Gastroesophageal sphincter (tissue), 3 donors: Measurements from ENCODE around the gene ZNF69.

Experiments used
- EP300 ChIP-seq: sonication (generic); formaldehyde crosslinking; IDR thresholded peaks from one replicate; pipeline ENCODE4 v1.6.1; 2017; ENCODE audit warnings: antibody characterized with exemption, mild to moderate bottlenecking
- POLR2A ChIP-seq, 2 donors: fragments of 450-650 bp; IDR thresholded peaks; one replicate each; pipeline ENCODE4 v1.6.1; 2017; ENCODE audit warnings: antibody characterized with exemption in 2 of 2, mild to moderate bottlenecking in 2 of 2, moderate library complexity in 1 of 2
- POLR2AphosphoS5 ChIP-seq: sonication (generic); formaldehyde crosslinking; IDR thresholded peaks from one replicate; pipeline ENCODE4 v1.6.1; 2017; ENCODE audit warnings: antibody characterized with exemption
- TF ChIP-seq, protein P1 (sequence below), 4 experiments: fragments of 200-600 bp in 2 of 4; fragments of 450-650 bp in 2 of 4; sonication (generic) in 1 of 4; IDR thresholded peaks; one replicate each; pipeline ENCODE4 v1.5.1; 2017 to 2019; ENCODE audit warnings: antibody characterized with exemption in 4 of 4, mild to moderate bottlenecking in 2 of 4, moderate library complexity in 2 of 4

DNA sequence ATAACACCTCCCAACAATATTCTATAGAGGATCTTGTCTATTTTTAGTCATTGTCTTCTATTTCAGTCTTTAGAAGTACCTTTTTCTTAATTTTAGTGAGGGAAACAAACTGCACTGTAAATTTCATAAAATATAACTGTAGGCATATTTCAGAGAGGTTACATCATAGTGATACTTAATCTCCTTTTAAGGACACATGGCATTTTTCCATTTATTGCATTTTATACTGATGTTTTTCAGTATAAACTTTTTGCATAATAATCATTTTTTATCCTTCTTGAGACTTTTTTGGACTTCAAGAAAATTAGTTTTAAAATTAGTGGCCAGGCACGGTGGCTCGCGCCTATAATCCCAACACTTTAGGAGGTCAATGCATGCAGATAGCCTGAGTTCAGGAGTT, 43.9 kb downstream of the ZNF69 start:
- no peak for TF ChIP-seq POLR2AphosphoS5
- TF ChIP-seq, protein P1, sequence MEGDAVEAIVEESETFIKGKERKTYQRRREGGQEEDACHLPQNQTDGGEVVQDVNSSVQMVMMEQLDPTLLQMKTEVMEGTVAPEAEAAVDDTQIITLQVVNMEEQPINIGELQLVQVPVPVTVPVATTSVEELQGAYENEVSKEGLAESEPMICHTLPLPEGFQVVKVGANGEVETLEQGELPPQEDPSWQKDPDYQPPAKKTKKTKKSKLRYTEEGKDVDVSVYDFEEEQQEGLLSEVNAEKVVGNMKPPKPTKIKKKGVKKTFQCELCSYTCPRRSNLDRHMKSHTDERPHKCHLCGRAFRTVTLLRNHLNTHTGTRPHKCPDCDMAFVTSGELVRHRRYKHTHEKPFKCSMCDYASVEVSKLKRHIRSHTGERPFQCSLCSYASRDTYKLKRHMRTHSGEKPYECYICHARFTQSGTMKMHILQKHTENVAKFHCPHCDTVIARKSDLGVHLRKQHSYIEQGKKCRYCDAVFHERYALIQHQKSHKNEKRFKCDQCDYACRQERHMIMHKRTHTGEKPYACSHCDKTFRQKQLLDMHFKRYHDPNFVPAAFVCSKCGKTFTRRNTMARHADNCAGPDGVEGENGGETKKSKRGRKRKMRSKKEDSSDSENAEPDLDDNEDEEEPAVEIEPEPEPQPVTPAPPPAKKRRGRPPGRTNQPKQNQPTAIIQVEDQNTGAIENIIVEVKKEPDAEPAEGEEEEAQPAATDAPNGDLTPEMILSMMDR (IDR thresholded peaks at IDR 0.05): no peak
- no peak for TF ChIP-seq POLR2A (IDR thresholded peaks at IDR 0.05)
- no peak for TF ChIP-seq EP300
